HG03103 (cell line): ENCODE measurements around the gene SDK1.

Experiments used
- ATAC-seq: cut with Tn5 transposase; IDR thresholded peaks from one replicate; pipeline ENCODE4 v1.9.1; 2021; ENCODE audit warnings: low read depth; ENCODE audit not compliant: unreplicated experiment

The SDK1 gene

GRCh38 chr7:4154882-4155535, 854.0 kb downstream of the SDK1 start:
- no peak for ATAC-seq

GRCh38 chr7:4156190-4156589, 855.1 kb downstream of the SDK1 start:
- no peak for ATAC-seq

- ATAC-seq: no peak
These were observed 856.6 kb downstream of the SDK1 start for GRCh38 chr7:4157651-4158050.

- no peak for ATAC-seq
These were observed 857.5 kb downstream of the SDK1 start for GRCh38 chr7:4158441-4159153.

GRCh38 chr7:4159154-4159501, 858.1 kb downstream of the SDK1 start:
- ATAC-seq: no peak

GRCh38 chr7:4159761-4160554, 858.9 kb downstream of the SDK1 start:
- ATAC-seq: no peak

- no peak for ATAC-seq
These were observed 862.0 kb downstream of the SDK1 start for GRCh38 chr7:4162884-4163564.

GRCh38 chr7:4163565-4164203, 862.6 kb downstream of the SDK1 start:
- ATAC-seq: no peak

- no peak for ATAC-seq
These were observed 863.5 kb downstream of the SDK1 start for GRCh38 chr7:4164556-4164955.

GRCh38 chr7:4166340-4166739, 865.3 kb downstream of the SDK1 start:
- ATAC-seq: no peak

- no peak for ATAC-seq
These were observed 865.8 kb downstream of the SDK1 start for GRCh38 chr7:4166807-4167206.

- no peak for ATAC-seq
These were observed 866.4 kb downstream of the SDK1 start for GRCh38 chr7:4167385-4167910.

- no peak for ATAC-seq
These were observed 867.0 kb downstream of the SDK1 start for GRCh38 chr7:4168041-4168440.

GRCh38 chr7:4168541-4168940, 867.5 kb downstream of the SDK1 start:
- no peak for ATAC-seq

- ATAC-seq: no peak
These were observed 868.4 kb downstream of the SDK1 start for GRCh38 chr7:4169455-4169854.

- no peak for ATAC-seq
These were observed 870.1 kb downstream of the SDK1 start for GRCh38 chr7:4170997-4171786.

GRCh38 chr7:4172883-4173282, 871.8 kb downstream of the SDK1 start:
- no peak for ATAC-seq

GRCh38 chr7:4173615-4174014, 872.6 kb downstream of the SDK1 start:
- ATAC-seq: no peak

- no peak for ATAC-seq
These were observed 873.0 kb downstream of the SDK1 start for GRCh38 chr7:4174016-4174415.

GRCh38 chr7:4174451-4174850, 873.4 kb downstream of the SDK1 start:
- ATAC-seq: no peak
